GM21515 (cell line): ENCODE data around the gene TUBB2B.
"Not testable (repeated sequence)": the region's sequence is repeated elsewhere in the genome, so short reads cannot be mapped to it uniquely, and the experiment has no call there.

Experiments
- ATAC-seq: cut with Tn5 transposase; IDR thresholded peaks from one replicate; pipeline ENCODE4 v1.9.1; 2021; ENCODE audit not compliant: unreplicated experiment

The TUBB2B gene

DNA sequence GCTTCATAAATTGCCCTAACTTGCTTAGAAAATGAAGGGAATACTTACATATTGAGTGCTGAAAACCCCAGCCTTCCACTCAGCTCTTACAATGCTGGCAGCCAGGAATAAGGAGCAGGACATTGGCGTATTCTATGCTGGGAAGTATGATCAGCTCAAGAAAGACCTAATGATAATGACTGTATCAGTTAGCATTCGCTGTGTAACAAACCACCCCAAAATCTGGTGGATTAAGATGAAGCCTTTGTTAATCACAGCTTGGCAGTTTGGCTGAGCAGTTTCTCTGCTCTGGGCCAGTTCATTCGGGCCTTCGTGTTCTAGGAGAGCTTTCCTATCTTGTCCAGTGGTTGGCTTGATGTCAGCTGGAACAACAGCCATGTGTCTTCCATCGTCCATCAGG is 36.7 kb downstream of the TUBB2B start:
- no peak for ATAC-seq

GRCh38 chr6:3190056-3190455 is 37.4 kb downstream of the TUBB2B start:
- ATAC-seq = no peak

GRCh38 chr6:3189192-3189591 is 38.3 kb downstream of the TUBB2B start:
- ATAC-seq = not testable (repeated sequence)

GRCh38 chr6:3188262-3188661 is 39.2 kb downstream of the TUBB2B start:
- ATAC-seq = no peak

DNA sequence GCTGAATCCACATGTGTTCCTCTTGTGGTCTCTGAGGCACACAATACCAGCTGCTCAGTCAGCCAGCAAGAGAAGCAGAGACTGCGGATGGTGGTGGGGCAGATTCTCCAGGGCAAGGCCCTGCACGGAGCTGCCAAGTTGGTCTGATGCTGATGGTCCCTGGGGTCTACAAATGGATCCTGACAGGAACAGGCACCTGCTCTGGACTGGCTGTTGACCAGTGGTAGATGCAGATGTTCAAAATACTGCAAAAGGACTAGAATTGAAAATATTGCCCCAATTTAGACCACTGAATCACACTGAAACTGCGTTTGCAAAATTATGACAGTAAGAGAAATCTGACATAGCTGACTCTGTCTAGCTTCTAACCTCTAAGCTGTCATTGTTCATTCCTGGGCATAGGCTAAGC is 40.5 kb downstream of the TUBB2B start:
- ATAC-seq = no peak

DNA sequence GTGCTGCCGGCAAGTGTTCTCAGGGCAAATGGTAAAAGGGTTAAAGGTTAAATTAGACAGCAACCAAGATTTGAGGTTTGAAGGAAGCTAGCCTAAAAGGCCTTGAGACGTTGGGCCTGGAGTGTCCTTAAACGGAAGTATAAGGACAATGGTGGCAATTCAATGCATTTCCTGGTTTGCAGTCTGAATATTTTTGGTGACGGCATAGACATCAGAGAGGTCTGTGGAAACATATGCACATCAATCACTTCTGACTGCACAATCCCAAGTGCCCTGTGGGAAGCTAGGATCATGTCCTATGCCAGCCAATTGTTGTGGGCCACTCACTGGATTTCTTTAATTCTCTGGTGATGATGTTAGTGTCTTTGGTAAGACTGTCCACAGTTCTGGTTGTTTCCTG is 44.4 kb downstream of the TUBB2B start:
- ATAC-seq = no peak

GRCh38 chr6:3181105-3181504 is 46.3 kb downstream of the TUBB2B start:
- no peak for ATAC-seq

DNA sequence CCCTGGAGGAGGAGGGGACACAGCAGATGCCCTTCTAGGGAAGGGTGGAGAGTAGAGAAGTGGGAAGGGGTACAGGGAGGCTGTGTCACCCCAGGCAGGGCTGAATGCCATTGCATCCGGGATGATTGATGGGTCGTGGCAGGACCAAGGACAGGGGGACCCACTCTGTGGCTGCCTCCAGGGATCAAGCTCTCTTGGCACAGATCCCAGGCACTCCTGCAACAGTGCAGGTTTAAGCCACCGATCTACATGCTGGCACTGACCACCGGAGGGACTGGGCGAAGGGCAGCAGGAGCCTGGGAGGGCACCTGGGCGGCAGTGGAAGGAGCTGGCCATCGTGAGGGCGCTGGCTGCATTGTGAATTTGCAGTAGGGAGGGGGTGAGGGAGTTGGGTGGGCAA is 47.5 kb downstream of the TUBB2B start:
- ATAC-seq = not testable (repeated sequence)

DNA sequence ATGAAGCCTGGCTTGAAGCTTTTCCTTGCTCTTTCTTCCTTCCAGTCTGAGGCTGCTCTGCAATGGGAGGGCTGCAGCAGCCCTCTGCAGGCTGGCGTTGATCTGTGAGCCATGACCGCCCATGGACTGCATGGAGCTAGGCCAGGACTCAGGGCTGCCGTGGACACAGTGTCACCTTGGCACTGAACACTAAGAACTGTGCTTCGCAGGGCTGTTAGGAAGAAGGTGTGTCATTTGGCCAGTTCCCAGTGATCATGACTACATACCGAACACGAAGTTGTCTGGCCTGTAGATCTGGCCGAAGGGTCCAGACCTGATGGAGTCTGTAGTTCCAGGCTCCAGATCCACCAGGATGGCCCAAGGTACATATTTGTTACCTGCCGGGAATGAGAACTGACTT is 48.8 kb downstream of the TUBB2B start:
- not testable (repeated sequence) for ATAC-seq

DNA sequence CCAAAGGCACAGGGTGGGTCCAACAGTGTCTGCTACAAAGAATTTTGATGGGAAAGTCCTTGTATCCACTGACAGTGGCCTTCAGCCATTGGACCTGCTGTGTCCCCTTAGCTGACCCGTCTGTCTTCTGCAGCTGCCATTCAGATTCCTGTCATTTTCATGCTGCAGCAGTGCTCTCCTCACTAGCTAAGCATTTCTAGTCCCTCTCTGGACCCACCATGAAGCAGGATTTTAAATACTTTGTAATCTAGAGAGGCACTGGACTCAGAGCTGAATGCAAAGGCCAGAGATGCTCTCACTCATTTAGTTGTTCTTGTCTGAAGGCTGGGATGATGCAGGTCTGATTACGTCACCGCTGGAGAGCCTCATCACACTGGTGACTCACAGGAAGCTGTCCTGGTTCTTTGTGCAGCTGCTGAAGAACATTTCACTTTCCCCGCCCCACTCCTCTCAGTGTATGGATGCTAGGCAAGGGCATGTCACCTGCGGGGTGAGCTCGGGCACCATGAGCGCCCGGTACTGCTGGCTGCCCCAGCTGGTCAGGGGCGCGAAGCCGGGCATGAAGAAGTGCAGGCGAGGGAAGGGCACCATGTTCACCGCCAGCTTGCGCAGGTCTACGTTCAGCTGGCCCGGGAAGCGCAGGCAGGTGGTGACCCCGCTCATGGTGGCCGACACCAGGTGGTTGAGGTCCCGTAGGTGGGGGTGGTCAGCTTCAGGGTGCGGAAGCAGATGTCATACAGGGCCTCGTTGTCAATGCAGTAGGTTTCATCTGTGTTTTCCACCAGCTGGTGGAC is 50.7 kb downstream of the TUBB2B start:
- no peak for ATAC-seq

DNA sequence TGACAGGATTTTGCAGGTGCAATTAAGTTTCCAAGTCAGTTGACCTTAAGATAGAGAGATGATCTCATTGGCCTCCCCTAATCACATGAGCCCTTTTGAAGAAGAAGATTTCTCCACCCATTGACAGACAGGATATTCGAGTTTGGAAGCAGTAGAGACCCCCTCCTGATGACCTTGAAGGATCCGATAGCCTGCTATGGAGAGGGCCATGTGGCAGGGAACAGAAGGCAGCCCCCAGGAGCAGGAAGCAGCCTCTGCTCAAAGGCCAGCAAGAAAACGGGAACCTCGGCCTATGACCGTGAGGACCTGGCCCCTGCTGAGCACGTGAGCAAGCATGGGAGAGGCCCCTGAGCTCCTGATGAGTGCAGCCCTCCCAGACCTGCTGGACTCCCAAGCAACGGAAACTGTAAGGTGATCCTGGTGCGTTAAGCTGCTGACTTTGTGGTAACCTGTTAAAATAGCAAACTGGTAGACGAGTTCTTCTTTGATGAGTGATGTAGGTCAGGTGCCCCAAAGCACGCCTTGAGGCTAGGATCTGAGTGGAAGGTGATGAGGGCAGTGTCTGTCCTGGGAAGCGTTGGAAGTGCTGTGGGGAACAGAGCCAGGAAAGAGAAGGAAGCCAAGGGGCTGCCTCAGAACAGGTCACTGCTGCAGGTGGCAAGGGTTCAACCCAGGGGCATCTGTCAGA is 51.6 kb downstream of the TUBB2B start:
- ATAC-seq = no peak
